Karpas-422 (cell line): ENCODE data around the gene FGF19. TPM values are rescaled to one million over a fixed set of nuclear protein-coding genes. Genes with fewer than 3 reads are reported as not detected.

ENCODE experiments used
- DNase-seq: peaks from one replicate; pipeline ENCODE4 v3.0.0-alpha.2; 2015
- H2AFZ ChIP-seq: fragments of 200-600 bp; sonication (generic); 2 replicates; pipeline ENCODE4 v1.6.1; 2014; ENCODE audit warnings: antibody characterized with exemption, low read length, mixed read lengths
- H3K27ac ChIP-seq: fragments of 200-600 bp; sonication (generic); 2 replicates; pipeline ENCODE4 v1.5.1; 2014; ENCODE audit warnings: mild to moderate bottlenecking, low read length, moderate library complexity
- H3K27me3 ChIP-seq: fragments of 200-600 bp; sonication (generic); 2 replicates; pipeline ENCODE4 v1.6.1; 2014; ENCODE audit warnings: low read length, mixed read lengths
- H3K36me3 ChIP-seq: fragments of 200-600 bp; sonication (generic); 2 replicates; pipeline ENCODE4 v1.6.1; 2014; ENCODE audit warnings: low read length, mixed read lengths; ENCODE audit not compliant: insufficient read depth
- H3K4me1 ChIP-seq: fragments of 200-600 bp; sonication (generic); 2 replicates; pipeline ENCODE4 v1.6.1; 2014; ENCODE audit warnings: mild to moderate bottlenecking, low read length, mixed read lengths
- H3K4me2 ChIP-seq: fragments of 200-600 bp; sonication (generic); 2 replicates; pipeline ENCODE4 v1.6.1; 2014; ENCODE audit warnings: low read length, low read depth, mild to moderate bottlenecking; ENCODE audit not compliant: poor library complexity, severe bottlenecking
- H3K4me3 ChIP-seq: fragments of 200-600 bp; sonication (generic); 2 replicates; pipeline ENCODE4 v1.5.1; 2014; ENCODE audit warnings: mild to moderate bottlenecking, antibody characterized with exemption, low read length, mixed read lengths
- H3K79me2 ChIP-seq: fragments of 200-600 bp; sonication (generic); 2 replicates; pipeline ENCODE4 v1.6.1; 2014; ENCODE audit warnings: mild to moderate bottlenecking, low read length, mixed read lengths
- H3K9ac ChIP-seq: fragments of 200-600 bp; sonication (generic); 2 replicates; pipeline ENCODE4 v1.6.0; 2014; ENCODE audit warnings: low read length
- H3K9me2 ChIP-seq: fragments of 200-600 bp; sonication (generic), shearing (Covaris generic); replicated peaks from 2 replicates; pipeline ENCODE4 v1.6.0; 2014; ENCODE audit warnings: mild to moderate bottlenecking, low read length, moderate library complexity; ENCODE audit not compliant: insufficient read depth
- H3K9me3 ChIP-seq: fragments of 300-700, 200-600 bp; sonication (generic); 2 replicates; pipeline ENCODE4 v1.6.1; 2014; ENCODE audit warnings: low read length, mixed read lengths
- H4K20me1 ChIP-seq: fragments of 200-600 bp; sonication (generic); 2 replicates; pipeline ENCODE4 v1.6.1; 2014; ENCODE audit warnings: mild to moderate bottlenecking, antibody characterized with exemption, low read length, low read depth; ENCODE audit not compliant: insufficient read depth
- total RNA-seq: library from RNA; depleted of rRNA; stranded (reverse); fragments of >200 nt; shearing (Covaris generic); gene quantifications from 2 replicates; pipeline ENCODE4 v1.2.3, GENCODE V29; 2014; ENCODE audit warnings: low replicate concordance

FGF19 gene
- total RNA-seq, 1 experiment from 2014 or later: not detected

GRCh38 chr11:69677749-69678148 is 26.1 kb downstream of the FGF19 start:
- Histone ChIP-seq H3K27ac (no peak overlapping the region), H3K36me3 (no peaks in the 10 kb centered on the region), H3K9ac (no peak overlapping the region), H3K4me2 (no peak overlapping the region), H2AFZ (no peak overlapping the region), H3K9me2 (no peaks in the 10 kb centered on the region), H3K27me3 (no peaks in the 10 kb centered on the region), H3K4me3 (no peak overlapping the region), H4K20me1 (peaks cover 17% of the 10 kb centered on the region), H3K79me2 (peaks cover 23% of the 10 kb centered on the region), H3K4me1 (peaks cover 12% of the 10 kb centered on the region), H3K9me3 (no peaks in the 10 kb centered on the region)
- DNase-seq: no peak

DNA sequence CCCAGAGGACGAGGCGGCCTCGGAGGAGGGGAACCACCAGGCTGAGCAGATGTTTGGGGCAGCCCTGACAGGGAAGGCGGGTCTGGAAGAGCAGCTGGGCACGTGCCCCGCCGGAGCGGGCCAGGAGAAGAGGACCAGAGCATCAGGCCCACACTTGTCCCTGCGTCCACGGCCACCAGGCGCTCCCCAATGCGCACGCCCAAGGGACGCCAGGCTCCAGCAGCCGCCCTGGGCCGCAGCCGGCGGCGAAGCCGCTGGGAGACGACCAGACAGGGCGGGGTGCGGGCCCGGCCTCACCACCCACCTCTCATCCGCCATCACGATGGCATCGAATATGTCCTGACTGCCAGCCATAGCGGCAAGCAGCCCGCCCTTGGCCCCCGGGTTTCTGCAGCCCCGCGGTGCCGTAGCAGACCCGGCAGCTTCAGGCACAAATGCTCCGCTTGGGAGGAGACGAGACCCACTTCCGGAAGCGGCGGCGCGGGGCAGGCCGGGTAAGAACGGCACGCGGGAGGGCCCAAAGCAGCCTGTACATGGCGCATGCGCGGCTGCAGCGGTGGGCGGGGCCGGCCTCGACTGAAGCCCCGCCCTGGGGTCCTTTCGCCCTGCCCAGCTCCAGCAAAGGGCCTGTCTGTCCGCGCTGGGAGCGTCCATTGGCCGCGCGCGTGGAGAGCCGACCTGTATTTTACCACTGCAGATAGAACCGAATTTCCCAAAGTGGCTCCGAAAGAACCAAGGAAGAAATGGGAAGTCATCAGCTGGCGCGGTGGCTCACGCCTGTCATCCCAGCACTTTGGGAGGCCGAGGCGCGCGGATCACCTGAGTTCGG is 28.7 kb downstream of the FGF19 start, which contains the start of gene LTO1:
TSS of gene LTO1 (minus strand) at position 468 of the 829 bp plus-strand sequence. CDS start at position 354, 114 bp downstream.
- Histone ChIP-seq H3K27me3 (no peaks in the 10 kb centered on the region), H3K4me2 (peak within 1 kb of the TSS; percentile 76), H3K9me2 (no peaks in the 10 kb centered on the region), H3K27ac (no peak within 1 kb of the TSS), H3K79me2 (peaks cover 26% of the 10 kb centered on the region), H4K20me1 (peaks cover 17% of the 10 kb centered on the region), H3K9me3 (no peaks in the 10 kb centered on the region), H2AFZ (peak within 1 kb of the TSS; percentile 69), H3K36me3 (no peaks in the 10 kb centered on the region), H3K4me1 (peaks cover 12% of the 10 kb centered on the region), H3K9ac (peak within 1 kb of the TSS; percentile 95), H3K4me3 (peak within 1 kb of the TSS; percentile 79)
- peak; percentile 97 for DNase-seq

GRCh38 chr11:69674267-69674885 is 29.4 kb downstream of the FGF19 start:
- peak; percentile 68 for DNase-seq
- Histone ChIP-seq H4K20me1 (peaks cover 19% of the 10 kb centered on the region), H3K4me1 (peaks cover 12% of the 10 kb centered on the region), H3K9me3 (no peaks in the 10 kb centered on the region), H2AFZ (no peak overlapping the region), H3K9ac (peak overlapping the region; percentile 95), H3K4me2 (peak overlapping the region; percentile 76), H3K9me2 (no peaks in the 10 kb centered on the region), H3K36me3 (peaks cover 4% of the 10 kb centered on the region; the same call in 1 of the 2 replicates), H3K79me2 (peaks cover 26% of the 10 kb centered on the region), H3K27ac (no peak overlapping the region), H3K27me3 (no peaks in the 10 kb centered on the region), H3K4me3 (peak overlapping the region; percentile 79)

- no peak for DNase-seq
- Histone ChIP-seq H3K9me2 (no peaks in the 10 kb centered on the region), H3K4me3 (no peak overlapping the region), H3K9ac (no peak overlapping the region), H3K79me2 (peaks cover 26% of the 10 kb centered on the region), H2AFZ (no peak overlapping the region), H3K4me2 (no peak overlapping the region), H3K27ac (no peak overlapping the region), H4K20me1 (peaks cover 22% of the 10 kb centered on the region), H3K4me1 (peaks cover 12% of the 10 kb centered on the region), H3K9me3 (no peaks in the 10 kb centered on the region), H3K27me3 (no peaks in the 10 kb centered on the region), H3K36me3 (peaks cover 8% of the 10 kb centered on the region; the same call in 1 of the 2 replicates)
Observed at GRCh38 chr11:69671734-69672465, 31.9 kb downstream of the FGF19 start.

DNA sequence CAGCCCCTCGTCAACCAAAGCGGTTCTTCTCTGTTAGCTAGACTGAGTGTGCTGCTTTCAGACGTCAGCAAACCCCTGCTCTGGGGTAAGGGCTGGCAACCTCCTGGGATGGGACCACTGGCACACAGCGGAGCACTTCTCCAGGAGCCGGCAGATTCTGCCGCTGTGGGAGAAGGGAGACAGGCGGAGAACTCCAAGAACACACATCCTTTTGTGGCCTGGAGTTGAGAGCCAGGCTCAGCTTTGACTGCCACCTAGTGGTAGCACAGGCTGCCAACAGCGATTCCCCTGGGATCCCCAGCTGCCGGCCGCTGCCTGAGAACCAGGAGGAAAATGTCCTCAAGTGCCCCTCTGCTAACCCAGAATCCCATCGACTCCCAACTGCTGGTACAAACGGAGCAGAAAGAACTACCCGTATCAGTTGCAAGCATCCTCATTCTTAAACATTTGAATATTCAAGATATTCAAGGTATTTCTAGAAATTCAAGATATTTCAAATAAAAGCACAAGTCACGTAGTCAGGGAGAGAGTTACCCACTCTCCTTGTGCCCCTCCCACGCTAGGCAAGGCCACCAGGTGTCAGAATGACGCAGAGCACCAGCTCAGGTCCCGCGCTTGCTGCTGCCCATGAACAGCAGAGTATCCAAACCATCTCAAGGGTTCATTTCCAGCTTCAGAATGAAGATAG is 33.5 kb downstream of the FGF19 start:
- Histone ChIP-seq H3K9ac (no peak overlapping the region), H3K4me1 (peaks cover 12% of the 10 kb centered on the region), H3K27me3 (no peaks in the 10 kb centered on the region), H3K79me2 (peaks cover 26% of the 10 kb centered on the region), H3K4me2 (no peak overlapping the region), H3K4me3 (no peak overlapping the region), H2AFZ (no peak overlapping the region), H4K20me1 (peaks cover 22% of the 10 kb centered on the region), H3K36me3 (peaks cover 8% of the 10 kb centered on the region; the same call in 1 of the 2 replicates), H3K27ac (no peak overlapping the region), H3K9me2 (no peaks in the 10 kb centered on the region), H3K9me3 (no peaks in the 10 kb centered on the region)
- peak; percentile 90 for DNase-seq

- no peak for DNase-seq
- H2AFZ ChIP-seq: no peak overlapping the region
- no peaks in the 10 kb centered on the region for H3K9me2 ChIP-seq
- no peaks in the 10 kb centered on the region for H3K9me3 ChIP-seq
- H3K4me1 ChIP-seq: peaks cover 12% of the 10 kb centered on the region
- H4K20me1 ChIP-seq: peaks cover 16% of the 10 kb centered on the region
- no peak overlapping the region for H3K9ac ChIP-seq
- no peak overlapping the region for H3K4me2 ChIP-seq
- H3K79me2 ChIP-seq: peaks cover 20% of the 10 kb centered on the region
- no peaks in the 10 kb centered on the region for H3K27me3 ChIP-seq
- H3K36me3 ChIP-seq: peaks cover 8% of the 10 kb centered on the region; the same call in 1 of the 2 replicates
- no peak overlapping the region for H3K27ac ChIP-seq
- no peak overlapping the region for H3K4me3 ChIP-seq
Observed at GRCh38 chr11:69669486-69669885, 34.3 kb downstream of the FGF19 start.

GRCh38 chr11:69667619-69668604 is 35.9 kb downstream of the FGF19 start:
- Histone ChIP-seq H3K4me1 (no peaks in the 10 kb centered on the region), H3K36me3 (peaks cover 8% of the 10 kb centered on the region; the same call in 1 of the 2 replicates), H3K27ac (no peak overlapping the region), H3K4me3 (no peak overlapping the region), H3K9me2 (no peaks in the 10 kb centered on the region), H3K9me3 (no peaks in the 10 kb centered on the region), H3K27me3 (no peaks in the 10 kb centered on the region), H3K79me2 (peaks cover 5% of the 10 kb centered on the region; the same call in 1 of the 2 replicates), H4K20me1 (peaks cover 5% of the 10 kb centered on the region; the same call in 1 of the 2 replicates), H3K4me2 (no peak overlapping the region), H3K9ac (no peak overlapping the region), H2AFZ (no peak overlapping the region)
- no peak for DNase-seq
